Dermis lymphatic vessel endothelial cell (primary cell): ENCODE data around the gene AHDC1. TPM values are rescaled to one million over a fixed set of nuclear protein-coding genes. Genes with fewer than 3 reads are reported as not detected.

Source experiments
- total RNA-seq: library from RNA; depleted of rRNA; stranded (reverse); fragments of >200 nt; gene quantifications from 2 replicates; pipeline ENCODE4 v1.2.1, GENCODE V29; 2014

AHDC1 gene, protein sequence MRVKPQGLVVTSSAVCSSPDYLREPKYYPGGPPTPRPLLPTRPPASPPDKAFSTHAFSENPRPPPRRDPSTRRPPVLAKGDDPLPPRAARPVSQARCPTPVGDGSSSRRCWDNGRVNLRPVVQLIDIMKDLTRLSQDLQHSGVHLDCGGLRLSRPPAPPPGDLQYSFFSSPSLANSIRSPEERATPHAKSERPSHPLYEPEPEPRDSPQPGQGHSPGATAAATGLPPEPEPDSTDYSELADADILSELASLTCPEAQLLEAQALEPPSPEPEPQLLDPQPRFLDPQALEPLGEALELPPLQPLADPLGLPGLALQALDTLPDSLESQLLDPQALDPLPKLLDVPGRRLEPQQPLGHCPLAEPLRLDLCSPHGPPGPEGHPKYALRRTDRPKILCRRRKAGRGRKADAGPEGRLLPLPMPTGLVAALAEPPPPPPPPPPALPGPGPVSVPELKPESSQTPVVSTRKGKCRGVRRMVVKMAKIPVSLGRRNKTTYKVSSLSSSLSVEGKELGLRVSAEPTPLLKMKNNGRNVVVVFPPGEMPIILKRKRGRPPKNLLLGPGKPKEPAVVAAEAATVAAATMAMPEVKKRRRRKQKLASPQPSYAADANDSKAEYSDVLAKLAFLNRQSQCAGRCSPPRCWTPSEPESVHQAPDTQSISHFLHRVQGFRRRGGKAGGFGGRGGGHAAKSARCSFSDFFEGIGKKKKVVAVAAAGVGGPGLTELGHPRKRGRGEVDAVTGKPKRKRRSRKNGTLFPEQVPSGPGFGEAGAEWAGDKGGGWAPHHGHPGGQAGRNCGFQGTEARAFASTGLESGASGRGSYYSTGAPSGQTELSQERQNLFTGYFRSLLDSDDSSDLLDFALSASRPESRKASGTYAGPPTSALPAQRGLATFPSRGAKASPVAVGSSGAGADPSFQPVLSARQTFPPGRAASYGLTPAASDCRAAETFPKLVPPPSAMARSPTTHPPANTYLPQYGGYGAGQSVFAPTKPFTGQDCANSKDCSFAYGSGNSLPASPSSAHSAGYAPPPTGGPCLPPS (N-terminal part only)
- total RNA-seq, result 3.7 and 5.8 TPM in 2 replicates

DNA sequence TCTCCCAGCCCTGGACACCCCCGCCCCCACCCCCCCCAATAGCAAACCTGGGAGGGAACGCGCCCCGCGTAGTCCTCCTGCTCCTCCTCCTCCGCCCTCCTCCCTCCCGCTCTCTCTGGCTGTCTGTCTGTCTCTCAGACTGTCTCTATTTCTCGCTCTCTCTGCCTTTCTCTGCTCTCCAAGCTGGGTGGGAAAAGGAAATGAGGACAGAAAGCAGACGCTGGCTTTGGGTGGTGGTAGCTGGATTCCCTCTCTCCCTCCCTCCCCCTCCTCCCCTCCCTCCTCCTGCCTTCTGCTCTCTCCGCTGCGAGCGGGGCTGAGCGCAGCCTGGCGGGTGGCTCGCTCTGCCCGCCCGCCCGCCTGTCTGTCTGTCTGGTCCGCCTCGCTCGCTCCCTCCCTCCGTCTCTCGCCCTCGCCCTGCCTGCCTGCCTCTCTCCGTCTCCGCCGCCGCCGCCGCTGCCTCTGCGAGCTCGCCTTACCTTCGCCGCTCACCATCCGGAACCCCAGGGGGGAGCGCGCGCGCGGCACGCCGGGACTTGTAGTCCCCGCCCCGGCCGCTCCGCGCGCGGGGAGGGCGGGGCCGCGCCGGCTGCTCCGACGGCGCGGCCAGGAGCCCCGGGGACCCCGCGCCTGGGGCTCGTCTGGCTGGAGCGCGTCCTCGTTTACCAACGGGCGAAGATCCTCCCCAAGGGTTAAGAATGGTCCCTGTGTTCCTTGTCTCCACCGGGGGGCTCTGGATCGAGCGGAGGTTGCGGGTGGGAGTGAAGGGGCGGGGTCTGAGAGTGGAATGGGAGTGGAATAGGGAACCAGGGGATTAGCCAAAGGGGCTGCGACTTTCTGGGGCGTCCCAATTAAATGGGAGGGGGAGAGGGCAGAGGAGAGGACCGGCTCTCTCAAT, at the start of gene AHDC1:
TSS of gene AHDC1 (minus strand) at position 464 of the 898 bp plus-strand sequence. CDS start 52,029 bp downstream, outside the sequence.

DNA sequence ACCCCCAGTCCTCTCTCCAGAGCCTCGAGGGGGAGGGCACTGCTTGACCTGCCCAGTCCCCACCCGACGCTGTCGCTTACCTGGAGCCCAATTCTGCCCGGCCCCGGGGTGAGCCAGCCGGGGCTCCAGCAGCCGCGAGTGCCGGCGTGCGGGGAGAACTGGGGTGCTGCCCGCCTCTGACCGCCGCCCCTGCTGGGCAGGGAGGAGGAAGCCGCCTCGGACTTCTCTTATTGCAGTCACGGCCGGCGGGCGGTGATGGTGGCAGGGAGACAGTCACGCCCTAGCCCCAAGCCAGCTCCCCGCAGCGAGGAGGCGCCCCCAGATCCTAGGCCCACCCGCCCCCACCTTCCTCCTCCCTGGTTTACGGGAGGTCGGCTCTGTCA, 31.0 kb upstream of the AHDC1 start, which contains the start of gene FGR:
TSS of gene FGR (minus strand) at position 201 of the 383 bp plus-strand sequence. CDS start 11,269 bp downstream, outside the sequence.

DNA sequence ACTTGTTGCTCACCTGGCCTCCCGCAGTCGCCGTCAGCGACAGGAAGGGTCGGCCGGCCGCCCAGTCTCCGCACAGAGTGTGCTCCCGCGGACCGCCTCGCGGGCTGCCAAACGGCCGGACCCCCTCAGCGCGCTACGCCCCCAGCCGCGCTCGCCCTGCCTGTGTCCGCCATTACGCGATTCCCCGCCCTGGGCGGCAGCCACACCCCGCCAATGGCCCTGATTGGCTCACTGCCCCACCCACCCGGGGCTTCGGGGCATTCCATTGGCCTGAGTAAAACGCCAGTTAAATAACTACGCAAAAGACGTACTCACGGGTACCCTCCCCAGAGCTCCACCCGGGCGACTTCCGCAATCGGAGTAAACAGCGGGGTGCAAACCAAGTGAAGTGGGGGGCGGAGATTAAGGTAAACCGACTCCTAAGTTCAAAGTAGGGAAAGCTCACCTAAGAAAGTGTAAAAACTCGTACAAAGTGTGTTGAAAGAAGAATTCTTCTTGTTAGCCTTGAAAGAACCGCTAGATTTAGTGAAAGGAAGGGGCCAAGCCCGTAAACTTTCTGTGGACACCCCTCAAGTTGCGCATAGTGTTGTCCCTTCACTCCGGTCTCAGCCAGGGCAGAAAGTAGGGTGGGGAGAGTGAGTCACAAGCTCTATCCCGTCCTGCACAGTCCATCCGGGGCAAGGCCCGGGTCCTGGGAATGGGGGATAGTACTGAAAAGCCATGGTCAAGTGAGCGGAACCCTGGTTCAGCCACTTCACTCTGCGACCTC, 113.8 kb downstream of the AHDC1 start, which contains the start of gene WASF2:
TSS of gene WASF2 (minus strand) at position 195 of the 769 bp plus-strand sequence. CDS start 61,277 bp downstream, outside the sequence.

Other genes with a start within 250 kb of the AHDC1 start
- 1.8 and 2.3 TPM in 2 replicates for gene MAP3K6, start 237.2 kb downstream of the AHDC1 start, total RNA-seq
- not detected in 2 replicates for gene FCN3, start 229.3 kb downstream of the AHDC1 start, total RNA-seq
- gene CD164L2, start 220.8 kb downstream of the AHDC1 start, total RNA-seq, result not detected in 2 replicates
- 0.09 and 0.22 TPM in 2 replicates for gene GPR3, start 211.5 kb downstream of the AHDC1 start, total RNA-seq
- 31.1 and 31.7 TPM in 2 replicates for gene WASF2, start 114.0 kb downstream of the AHDC1 start, total RNA-seq
- 0.22 and 0.26 TPM in 2 replicates for gene FGR, start 31.0 kb upstream of the AHDC1 start, total RNA-seq
- gene IFI6, start 68.0 kb upstream of the AHDC1 start, total RNA-seq, result 15.5 and 20.7 TPM in 2 replicates
- gene FAM76A, start 121.8 kb upstream of the AHDC1 start, total RNA-seq, result 8.3 and 10.0 TPM in 2 replicates
- 55.7 and 58.2 TPM in 2 replicates for gene STX12, start 169.1 kb upstream of the AHDC1 start, total RNA-seq
- 46.1 and 50.6 TPM in 2 replicates for gene PPP1R8, start 226.6 kb upstream of the AHDC1 start, total RNA-seq